Stimulated activated CD8-positive, alpha-beta memory T cell treated with anti-CD3 and anti-CD28 coated beads, Interleukin-12 subunit alpha, Interleukin-12 subunit beta, amount 100 ng/mL, for 24 hours (primary cell): Measurements from ENCODE around the gene TANC1.

Source experiments
- DNase-seq: peaks from one replicate; pipeline ENCODE4 v3.0.0-alpha.2; 2020; ENCODE audit errors: extremely low read depth

Gene TANC1

DNA sequence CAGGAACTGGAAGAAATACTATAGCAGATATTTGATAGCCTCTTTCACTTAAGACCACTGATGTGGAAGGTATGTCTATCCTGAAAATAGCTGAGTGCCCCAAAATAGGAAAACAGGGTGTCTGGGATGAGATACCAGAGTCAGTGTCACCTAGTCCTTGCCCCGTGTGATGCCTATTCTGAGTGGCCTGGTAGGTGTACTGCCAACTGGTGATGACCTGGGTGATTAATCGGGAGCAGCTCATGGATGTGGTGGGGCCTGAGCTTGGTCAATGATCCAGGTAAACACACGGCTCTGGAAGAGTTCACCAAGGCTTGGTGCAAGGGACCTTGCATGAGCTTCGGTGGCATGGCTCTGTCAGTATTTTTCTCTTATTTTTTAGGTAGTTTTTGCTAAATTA lies 95.2 kb downstream of the TANC1 start:
- DNase-seq: no peak

DNA sequence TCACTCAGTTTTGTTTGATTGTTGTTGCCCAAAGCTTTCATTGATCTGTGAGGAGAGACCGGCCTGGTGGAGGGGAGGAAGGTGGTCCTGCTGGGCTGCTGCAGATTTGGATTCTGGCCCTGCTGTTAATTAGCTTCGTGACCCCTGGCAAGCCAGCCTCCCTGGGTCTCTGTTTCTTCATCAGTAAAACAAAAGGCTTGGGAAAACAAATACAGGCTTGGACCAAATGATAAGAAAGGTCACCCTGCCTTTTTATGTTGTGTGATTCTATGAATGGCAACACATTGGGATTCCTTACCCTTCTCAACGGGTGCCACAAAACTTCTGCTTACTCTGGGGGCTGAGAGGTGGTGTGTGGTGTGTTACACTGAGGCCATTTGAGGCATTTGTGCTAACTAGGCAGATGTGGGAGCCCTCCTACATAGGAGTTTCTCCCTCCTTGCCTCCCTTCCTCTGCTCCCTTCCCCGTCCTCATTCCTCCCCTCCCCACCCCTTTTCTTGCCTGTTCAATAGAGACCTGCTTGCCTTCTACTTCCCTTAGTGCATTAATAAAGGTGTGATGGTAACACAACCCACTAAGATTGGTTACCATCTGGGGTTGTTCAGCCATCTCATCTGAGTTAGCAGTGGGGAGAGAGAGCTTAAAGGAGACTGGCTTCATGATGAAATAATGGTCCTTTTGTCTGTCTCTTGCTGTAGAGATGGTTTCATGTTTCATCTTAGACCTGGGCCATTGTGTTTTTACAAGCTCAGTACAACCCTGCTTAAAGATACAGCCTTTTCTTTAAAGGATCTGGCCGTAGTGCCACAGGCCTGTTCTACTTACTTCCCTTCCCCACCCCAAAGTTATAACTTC lies 96.2 kb downstream of the TANC1 start:
- DNase-seq: no peak

- DNase-seq: no peak
Observed at GRCh38 chr2:159065313-159065712, 96.9 kb downstream of the TANC1 start.

GRCh38 chr2:159065891-159066290 lies 97.5 kb downstream of the TANC1 start:
- DNase-seq: no peak

- no peak for DNase-seq
Observed at GRCh38 chr2:159066541-159067156, 98.2 kb downstream of the TANC1 start.

GRCh38 chr2:159067971-159068370 lies 99.5 kb downstream of the TANC1 start:
- DNase-seq: no peak

DNA sequence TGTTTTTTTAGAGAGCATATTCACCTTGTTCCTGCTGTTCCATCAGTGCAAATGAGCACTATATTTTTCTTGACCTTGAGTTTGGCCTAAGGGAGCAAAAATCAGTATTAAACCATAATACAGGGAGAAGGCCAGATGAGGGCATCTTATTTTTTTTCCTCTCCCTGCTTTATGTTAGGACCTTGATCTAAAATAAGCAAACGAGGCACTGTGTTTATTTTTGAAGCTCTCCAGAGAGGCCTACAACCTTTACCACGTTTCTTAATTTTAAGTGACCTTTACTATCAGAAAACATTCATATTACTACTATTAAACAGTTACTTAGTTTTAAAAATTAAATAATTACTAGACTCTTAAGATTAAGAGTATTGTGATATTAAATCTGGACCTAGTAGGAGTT lies 100.8 kb downstream of the TANC1 start:
- no peak for DNase-seq

- DNase-seq: no peak
Observed at GRCh38 chr2:159070235-159070634, 101.8 kb downstream of the TANC1 start.

GRCh38 chr2:159071190-159071915 lies 102.9 kb downstream of the TANC1 start:
- no peak for DNase-seq

- no peak for DNase-seq
Observed at GRCh38 chr2:159072795-159073194, 104.4 kb downstream of the TANC1 start.

GRCh38 chr2:159073256-159073655 lies 104.8 kb downstream of the TANC1 start:
- DNase-seq: no peak

- no peak for DNase-seq
Observed at GRCh38 chr2:159074605-159075004, 106.2 kb downstream of the TANC1 start.

DNA sequence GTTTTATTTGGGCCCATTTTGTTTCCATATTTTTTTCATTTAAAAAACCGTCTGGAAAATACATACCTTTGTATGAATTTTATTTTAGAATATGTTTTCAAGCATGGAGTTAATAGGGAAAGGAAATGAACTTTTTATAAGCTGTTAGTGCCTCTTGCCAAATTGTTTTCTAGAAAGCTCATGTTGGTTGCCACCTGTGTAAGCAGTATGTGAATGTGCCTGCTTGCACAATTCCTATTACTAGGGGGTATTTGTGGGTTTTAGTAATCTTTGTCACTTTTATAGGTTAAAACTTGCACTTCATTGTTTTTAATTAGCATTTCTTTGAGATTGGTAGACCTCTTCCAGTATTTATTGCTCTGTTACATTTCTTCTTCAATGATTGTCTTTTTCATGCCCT lies 107.3 kb downstream of the TANC1 start:
- no peak for DNase-seq

DNA sequence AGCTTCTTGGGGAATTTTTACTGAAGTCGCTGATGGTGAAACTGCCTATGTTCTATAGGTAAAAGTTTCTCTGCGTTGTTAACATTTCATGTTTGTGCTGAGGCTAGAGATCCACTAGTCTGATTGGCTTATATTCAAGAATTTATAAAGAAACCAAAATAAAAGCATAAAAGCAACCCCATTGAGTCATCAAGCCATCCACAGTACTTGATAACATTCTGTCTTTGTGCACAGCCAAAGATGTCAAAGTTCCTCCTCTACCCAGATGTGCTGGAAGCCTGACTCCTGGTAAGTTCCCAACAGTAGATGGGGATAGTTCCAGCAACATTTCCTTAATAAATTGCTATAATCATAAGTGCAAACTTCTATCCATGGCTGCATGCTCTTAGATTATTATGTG lies 107.8 kb downstream of the TANC1 start:
- no peak for DNase-seq

DNA sequence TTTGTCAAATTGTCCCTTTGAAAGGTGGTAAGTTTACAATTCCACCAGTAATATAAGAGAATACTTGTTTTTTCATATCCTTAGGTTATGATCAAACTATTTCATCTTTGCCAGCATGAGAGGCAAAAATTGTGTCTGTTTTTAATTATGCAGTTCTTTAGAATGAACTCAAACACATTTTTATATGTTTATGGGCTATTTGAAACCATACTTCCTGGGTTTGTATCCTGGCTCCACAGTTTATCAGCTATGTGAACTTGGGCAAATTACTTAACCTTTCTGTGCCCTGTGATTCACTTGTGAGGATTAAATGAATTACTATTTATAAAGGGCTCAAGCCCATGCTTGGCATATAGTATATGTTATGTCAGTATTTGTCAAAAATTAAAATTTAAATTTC lies 109.4 kb downstream of the TANC1 start:
- DNase-seq: no peak

DNA sequence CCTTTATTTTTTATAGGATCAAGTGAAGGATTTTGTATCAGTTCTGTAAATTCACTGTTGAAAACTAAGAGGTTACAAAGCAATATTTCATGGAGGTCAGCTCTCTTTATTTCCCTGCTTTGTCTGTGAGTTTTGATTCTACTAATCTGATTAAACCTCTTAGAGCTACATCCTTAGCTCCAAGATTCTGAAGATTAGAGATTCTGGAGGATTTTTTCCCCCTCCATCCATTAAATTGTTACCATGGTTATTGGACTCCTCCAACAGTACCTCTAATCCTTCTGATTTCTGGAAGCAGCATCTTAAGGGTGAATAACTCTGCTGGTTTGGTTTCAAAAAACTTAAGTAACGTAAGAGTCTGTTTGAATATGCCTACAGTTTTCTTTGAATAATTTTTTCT lies 110.0 kb downstream of the TANC1 start:
- no peak for DNase-seq

GRCh38 chr2:159080641-159081040 lies 112.2 kb downstream of the TANC1 start:
- DNase-seq: no peak

GRCh38 chr2:159082119-159082518 lies 113.7 kb downstream of the TANC1 start:
- no peak for DNase-seq

DNA sequence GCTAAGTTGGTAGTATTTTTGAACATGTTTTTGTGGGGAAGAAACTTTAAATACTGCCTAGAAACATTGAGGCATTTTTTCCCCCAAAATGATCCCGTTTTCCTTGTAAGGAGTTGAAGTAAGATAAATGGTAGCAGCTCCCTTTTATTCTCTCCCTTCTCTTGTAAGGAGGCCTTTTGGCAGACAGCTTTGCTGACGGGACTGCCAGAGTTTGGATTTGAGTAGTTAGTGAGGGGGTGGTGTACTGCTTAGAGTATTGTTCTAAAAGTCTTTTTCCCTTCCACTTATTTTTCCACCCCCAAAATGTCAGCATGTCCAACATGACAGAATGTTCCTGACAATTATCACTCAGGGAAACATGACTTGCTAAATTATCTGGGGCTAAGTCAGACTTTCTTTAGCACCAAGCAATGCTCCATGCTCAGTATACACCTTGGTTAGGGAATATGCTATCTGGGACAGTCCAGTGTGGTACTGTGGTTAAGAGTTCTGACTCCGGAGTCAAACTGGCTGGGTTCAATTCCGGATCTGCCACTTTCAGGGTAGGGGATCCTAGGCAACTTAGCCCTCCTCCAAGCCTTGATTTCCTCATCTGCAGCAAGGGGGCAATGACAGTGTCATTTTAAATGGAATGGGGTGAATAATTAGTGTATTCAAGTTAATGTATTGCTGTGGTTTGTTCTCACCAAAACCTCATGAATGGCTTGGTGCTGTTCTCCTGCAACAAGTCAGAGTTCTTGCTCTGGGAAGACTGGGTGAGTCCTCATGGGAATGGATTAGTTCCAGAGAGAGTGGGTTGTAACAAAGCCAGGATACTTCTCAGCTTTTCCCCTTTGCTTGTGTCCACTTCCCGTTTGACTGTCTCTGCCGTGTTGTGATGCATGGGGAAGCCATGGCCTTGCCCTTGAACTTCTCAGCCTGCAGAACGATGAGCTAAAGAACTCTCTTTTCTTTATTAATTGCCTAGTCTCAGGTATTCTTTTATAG lies 116.2 kb downstream of the TANC1 start:
- DNase-seq: no peak

DNA sequence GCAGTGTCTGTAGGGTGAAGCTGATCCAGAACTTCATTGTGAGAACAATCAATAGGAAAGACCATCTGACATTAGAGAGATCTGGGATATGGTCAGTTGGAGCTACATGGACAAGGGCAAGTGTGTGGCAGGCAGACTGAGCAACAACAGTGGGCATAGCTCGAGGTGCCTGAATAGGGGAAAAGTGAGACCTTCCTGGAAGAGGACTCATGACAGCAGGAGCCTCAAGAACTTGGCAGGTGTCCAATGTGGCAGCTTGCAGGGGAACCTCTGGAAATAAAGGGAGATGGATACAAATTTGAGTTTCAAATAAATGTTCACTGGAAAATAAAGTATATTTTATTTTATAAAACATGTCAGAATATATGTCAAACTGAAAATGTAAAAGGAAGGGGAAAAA lies 117.9 kb downstream of the TANC1 start:
- no peak for DNase-seq

- DNase-seq: no peak
Observed at GRCh38 chr2:159086826-159087225, 118.4 kb downstream of the TANC1 start.

DNA sequence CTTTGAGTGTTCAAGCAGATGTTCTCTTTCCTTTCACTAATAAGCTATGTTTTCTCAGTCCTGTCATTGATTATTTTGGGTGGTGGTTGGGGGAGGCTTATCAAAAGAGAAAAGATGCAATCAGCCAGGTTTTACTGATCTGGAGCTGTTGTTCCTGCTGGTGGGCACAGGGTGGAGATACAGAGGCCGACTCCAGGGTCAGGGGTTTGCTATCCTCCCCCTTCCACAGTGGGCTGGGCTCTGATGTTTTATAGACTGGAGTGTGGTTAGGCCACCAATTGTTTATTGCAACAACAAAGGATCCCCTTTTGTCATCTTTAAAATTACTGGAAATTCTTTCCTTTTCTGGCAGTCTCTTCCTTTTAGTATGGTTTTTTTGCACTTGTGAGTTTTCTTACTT lies 120.5 kb downstream of the TANC1 start:
- no peak for DNase-seq
